IMR-90 (cell line): Measurements from ENCODE around the gene DNAJC22. TPM values are rescaled to one million over a fixed set of nuclear protein-coding genes. Genes with fewer than 3 reads are reported as not detected.
"Not testable (repeated sequence)": the region's sequence is repeated elsewhere in the genome, so short reads cannot be mapped to it uniquely, and the experiment has no call there.

Experiments used
- ATAC-seq: fragments of 200-7000 bp; cut with Tn5 transposase; 2 replicates; pipeline ENCODE4 v1.9.1; 2020; ENCODE audit warnings: low read depth, mild to moderate bottlenecking, moderate library complexity
- BruUV-seq: library from RNA; stranded (reverse); fragments of 400-500 nt; replicated peaks from 2 replicates; lab custom pipeline; 2021; lab: Mats Ljungman, UMichigan
- CTCF ChIA-PET: fragments of 300-600 bp; formaldehyde crosslinking; extraction: SDS; loops from one replicate; lab custom pipeline; 2021; ENCODE audit warnings: antibody characterized with exemption; lab: Yijun Ruan, JAX
- POLR2A ChIA-PET: fragments of 300-600 bp; sonication (Branson Sonifier 250); formaldehyde crosslinking; loops from one replicate; lab custom pipeline; 2022; ENCODE audit warnings: antibody characterized with exemption; ENCODE audit not compliant: unreplicated experiment; lab: Charles Lee
- DNase-seq: peaks from one replicate; pipeline ENCODE4 v3.0.0; 2013
- H2AFZ ChIP-seq: replicated peaks from 2 replicates; pipeline ENCODE3; 2013; ENCODE audit warnings: low read length, mild to moderate bottlenecking; ENCODE audit not compliant: poor library complexity
- H2AK5ac ChIP-seq: 2 replicates; pipeline ENCODE4 v1.6.1; 2013; ENCODE audit warnings: low read depth, low read length, inconsistent platforms
- H2AK9ac ChIP-seq: replicated peaks from 2 replicates; pipeline ENCODE3; 2013; ENCODE audit warnings: mild to moderate bottlenecking, low read depth, low read length, moderate library complexity; ENCODE audit not compliant: poor library complexity
- H2BK120ac ChIP-seq: 2 replicates; pipeline ENCODE4 v1.6.1; 2013; ENCODE audit warnings: low read depth, low read length, inconsistent platforms
- H2BK15ac ChIP-seq: 3 replicates; pipeline ENCODE4 v1.6.1; 2013; ENCODE audit warnings: low read depth, low read length, inconsistent platforms
- H2BK20ac ChIP-seq: 2 replicates; pipeline ENCODE4 v1.6.1; 2013; ENCODE audit warnings: low read depth, mild to moderate bottlenecking, inconsistent platforms, low read length, moderate library complexity
- H2BK5ac ChIP-seq: 2 replicates; pipeline ENCODE4 v1.6.1; 2013; ENCODE audit warnings: mild to moderate bottlenecking, low read depth, low read length, inconsistent platforms; ENCODE audit not compliant: poor library complexity, severe bottlenecking
- H3K14ac ChIP-seq: replicated peaks from 2 replicates; pipeline ENCODE4 v1.6.1; 2013; ENCODE audit warnings: low read depth, low read length, inconsistent platforms
- H3K18ac ChIP-seq: 2 replicates; pipeline ENCODE4 v1.6.1; 2013; ENCODE audit warnings: low read depth, low read length, control low read depth
- H3K23ac ChIP-seq: 2 replicates; pipeline ENCODE4 v1.6.1; 2013; ENCODE audit warnings: low read depth, low read length, inconsistent platforms
- H3K27ac ChIP-seq: 2 replicates; pipeline ENCODE4 v1.5.1; 2013; ENCODE audit warnings: mild to moderate bottlenecking, control low read depth, low read length; ENCODE audit not compliant: insufficient read depth
- H3K27me3 ChIP-seq: 2 replicates; pipeline ENCODE4 v1.6.1; 2013; ENCODE audit warnings: low read length; ENCODE audit not compliant: control insufficient read depth, insufficient read depth
- H3K36me3 ChIP-seq: 2 replicates; pipeline ENCODE4 v1.6.1; 2013; ENCODE audit warnings: low read length, mixed read lengths; ENCODE audit not compliant: control insufficient read depth, insufficient read depth
- H3K4ac ChIP-seq: 2 replicates; pipeline ENCODE4 v1.6.1; 2013; ENCODE audit warnings: low read depth, low read length, inconsistent platforms
- H3K4me1 ChIP-seq: 2 replicates; pipeline ENCODE4 v1.6.1; 2013; ENCODE audit warnings: low read length, mixed read lengths; ENCODE audit not compliant: control insufficient read depth, insufficient read depth
- H3K4me2 ChIP-seq: 2 replicates; pipeline ENCODE4 v1.6.1; 2013; ENCODE audit warnings: low read depth, mild to moderate bottlenecking, control low read depth, low read length, moderate library complexity
- H3K4me3 ChIP-seq: 2 replicates; pipeline ENCODE4 v1.5.1; 2013; ENCODE audit warnings: low read depth, mild to moderate bottlenecking, control low read depth, low read length, moderate library complexity; ENCODE audit not compliant: insufficient read depth
- H3K56ac ChIP-seq: 2 replicates; pipeline ENCODE4 v1.6.1; 2013; ENCODE audit warnings: low read length, inconsistent platforms; ENCODE audit not compliant: insufficient read depth; ENCODE audit errors: extremely low read depth
- H3K79me1 ChIP-seq, 2 experiments: 2 replicates each; pipeline ENCODE4 v1.6.1; 2013; ENCODE audit warnings: low read length in 2 of 2, inconsistent platforms in 1 of 2, low read depth in 1 of 2
- H3K9ac ChIP-seq: 2 replicates; pipeline ENCODE4 v1.6.1; 2013; ENCODE audit warnings: low read depth, low read length, control low read depth
- H3K9me1 ChIP-seq: 2 replicates; pipeline ENCODE4 v1.6.1; 2013; ENCODE audit warnings: low read length, inconsistent platforms; ENCODE audit not compliant: insufficient read depth
- H3K9me3 ChIP-seq: 2 replicates; pipeline ENCODE4 v1.6.1; 2013; ENCODE audit warnings: low read length; ENCODE audit not compliant: control insufficient read depth, insufficient read depth
- H4K20me1 ChIP-seq: 2 replicates; pipeline ENCODE4 v1.6.1; 2013; ENCODE audit warnings: low read length, inconsistent platforms; ENCODE audit not compliant: insufficient read depth
- H4K5ac ChIP-seq: 2 replicates; pipeline ENCODE4 v1.6.1; 2013; ENCODE audit warnings: mild to moderate bottlenecking, low read depth, low read length, control low read depth
- H4K8ac ChIP-seq, 2 experiments: 2 replicates each; pipeline ENCODE4 v1.6.1; 2013; ENCODE audit warnings: low read depth in 2 of 2, low read length in 2 of 2, control low read depth in 1 of 2, inconsistent platforms in 1 of 2
- H4K91ac ChIP-seq: 2 replicates; pipeline ENCODE4 v1.6.1; 2013; ENCODE audit warnings: low read depth, low read length, inconsistent platforms; ENCODE audit not compliant: insufficient read depth
- WGBS, 2 experiments: methylation state at CpG; one replicate each; pipeline versions ENCODE4 v1.1.5 to v1.1.7; 2013; ENCODE audit warnings: missing lambda C conversion rate in 2 of 2; ENCODE audit not compliant: insufficient read length in 1 of 2; ENCODE audit errors: extremely low coverage in 2 of 2; 5-methylcytosine and 5-hydroxymethylcytosine counted together
- dilution Hi-C: fragments of 300-500 bp; cut with HindIII; formaldehyde crosslinking; loops from one replicate; pipeline ENCODE4 v1.14.3; 2018; ENCODE audit warnings: low sequenced_read_pairs; ENCODE audit not compliant: unreplicated experiment
- in situ Hi-C: fragments of 300-500 bp; cut with MboI; formaldehyde crosslinking; loops from 3 replicates; pipeline ENCODE4 v1.14.3; 2019; ENCODE audit warnings: low sequenced_read_pairs, inconsistent platforms, mixed read lengths
- intact Hi-C: fragments of 100-400 bp; cut with micrococcal nuclease; formaldehyde crosslinking; loops from 2 replicates; pipeline ENCODE4 v1.10.0; 2022
- polyA plus RNA-seq, 3 experiments: library from polyadenylated mRNA; depleted of rRNA; stranded (reverse); fragments of >200 nt; gene quantifications; 2 replicates each; pipeline ENCODE4 v1.2.3, GENCODE V29; 2012; ENCODE audit warnings: low replicate concordance in 1 of 3
- total RNA-seq: library from RNA; depleted of rRNA; stranded (reverse); fragments of >200 nt; gene quantifications from 2 replicates; pipeline ENCODE4 v1.2.3, GENCODE V29; 2012

DNAJC22 gene
- total and polyA plus RNA-seq, 2 of the 4 experiments (the other 2 are of a cell fraction): 8.1 to 8.2 TPM

- H4K91ac ChIP-seq, H4K20me1 ChIP-seq, H3K79me1 ChIP-seq, H3K18ac ChIP-seq, ATAC-seq, H2AK9ac ChIP-seq, H2BK15ac ChIP-seq, H3K56ac ChIP-seq, H3K4me1 ChIP-seq, H3K4ac ChIP-seq, H4K5ac ChIP-seq, dilution Hi-C loops, DNase-seq, H3K9me1 ChIP-seq, H4K8ac ChIP-seq, H3K27ac ChIP-seq, H3K4me3 ChIP-seq, H2BK120ac ChIP-seq, H3K14ac ChIP-seq, H3K23ac ChIP-seq, H2BK20ac ChIP-seq, H2AFZ ChIP-seq, in situ Hi-C loops, BruUV-seq, H3K4me2 ChIP-seq, H3K36me3 ChIP-seq, H3K9ac ChIP-seq, POLR2A ChIA-PET, H3K9me3 ChIP-seq, H2AK5ac ChIP-seq, H2BK5ac ChIP-seq, intact Hi-C loops: not testable (repeated sequence)
- H3K27me3 ChIP-seq: peaks cover 42% of the 10 kb centered on the region
- CTCF ChIA-PET: interaction anchor here (1.2 to 3.6 kb wide), 2 partner anchors 8 to 14 kb away, joined by 3 to 24 read pairs; no protein-coding TSS in a partner anchor
- no CpG with 5 or more reads among the region's 21 CpGs for WGBS, 2 experiments
Measured at GRCh38 chr12:49333778-49334177, 12.9 kb upstream of the DNAJC22 start.
